HG02798 (cell line): ENCODE data around the gene PRC1.
"Not testable (repeated sequence)": the region's sequence is repeated elsewhere in the genome, so short reads cannot be mapped to it uniquely, and the experiment has no call there.

Experiments
- ATAC-seq: cut with Tn5 transposase; IDR thresholded peaks from one replicate; pipeline ENCODE4 v1.9.1; 2021; ENCODE audit warnings: mild to moderate bottlenecking; ENCODE audit not compliant: unreplicated experiment, poor library complexity

PRC1 gene

GRCh38 chr15:90994417-90995311 lies at the start of gene PRC1:
Gene PRC1 (minus strand): TSS chr15:90994535. CDS start chr15:90994417, 118 bp downstream.
- ATAC-seq = peak; percentile 98

- ATAC-seq = no peak
Observed at GRCh38 chr15:91043202-91043874, 49.0 kb upstream of the PRC1 start.

- no peak for ATAC-seq
Observed at GRCh38 chr15:91040856-91041255, 46.5 kb upstream of the PRC1 start.

DNA sequence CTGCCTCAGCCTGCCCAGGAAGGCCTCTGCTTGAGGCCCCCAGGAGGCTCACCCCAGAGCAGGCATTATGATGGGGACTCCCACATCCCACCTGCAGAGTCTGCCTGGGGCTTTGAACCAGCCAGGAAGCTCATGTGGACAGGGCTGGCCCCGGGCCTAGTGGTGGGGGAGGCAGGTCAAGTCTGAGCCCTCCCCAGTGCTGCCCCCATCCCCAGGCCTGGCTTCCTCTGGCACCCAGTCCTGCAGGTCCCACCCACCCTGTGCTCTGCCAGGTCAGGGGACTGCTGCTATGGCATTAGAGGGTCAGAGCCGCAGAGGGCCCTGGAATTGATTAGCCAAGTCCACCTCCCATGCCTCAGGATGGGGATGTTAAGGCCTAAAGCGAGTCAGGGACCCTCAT lies 45.7 kb upstream of the PRC1 start:
- no peak for ATAC-seq

GRCh38 chr15:91032919-91033803 lies 38.8 kb upstream of the PRC1 start:
- ATAC-seq = no peak

- no peak for ATAC-seq
Observed at GRCh38 chr15:91031796-91032195, 37.5 kb upstream of the PRC1 start.

GRCh38 chr15:91027677-91028076 lies 33.3 kb upstream of the PRC1 start:
- ATAC-seq = no peak

- ATAC-seq = no peak
Observed at GRCh38 chr15:91023720-91024119, 29.4 kb upstream of the PRC1 start.

GRCh38 chr15:91022832-91023129 lies 28.4 kb upstream of the PRC1 start:
- ATAC-seq = no peak

DNA sequence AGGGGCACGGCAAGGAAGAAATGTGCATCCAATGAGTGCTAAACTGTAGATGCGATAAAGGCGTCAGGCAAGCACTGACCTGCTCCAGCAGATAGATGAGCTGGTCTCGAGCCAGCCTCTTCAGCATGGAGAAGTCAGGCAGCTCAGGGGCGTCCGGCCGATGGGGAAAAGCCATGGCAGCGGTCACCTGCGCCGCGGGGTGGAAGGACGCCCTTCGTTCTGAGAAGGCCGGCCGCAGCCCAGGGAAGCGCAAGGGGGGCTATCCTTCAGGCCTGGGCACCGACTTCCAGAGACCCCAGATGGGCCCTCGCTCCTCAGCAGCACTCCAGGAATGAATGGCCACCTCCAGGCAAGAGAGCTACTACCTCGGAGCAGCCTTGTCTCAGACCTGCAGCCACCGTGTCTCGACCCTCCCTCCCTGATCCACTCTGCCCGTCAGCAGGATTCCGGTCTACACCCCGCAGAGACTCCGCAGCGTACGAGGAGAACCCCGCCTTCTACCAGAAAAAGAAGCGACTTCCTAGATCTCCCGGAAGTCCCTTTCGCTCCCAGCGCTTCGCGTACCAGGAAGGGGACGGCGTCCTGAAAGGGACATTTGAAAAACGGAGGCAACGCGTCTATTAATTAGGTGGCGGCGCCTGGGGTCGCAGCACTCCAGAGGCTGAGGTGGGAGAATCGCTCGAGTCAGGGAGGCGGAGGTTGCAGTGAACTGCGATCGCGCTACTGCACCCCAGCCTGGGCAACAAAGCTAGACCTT lies 27.9 kb upstream of the PRC1 start, which contains the start of gene VPS33B:
Gene VPS33B, minus strand, starts transcription at position 520 of the 757 bp plus-strand sequence. Its CDS starts 345 bp downstream, at position 175.
- peak; percentile 81 for ATAC-seq

DNA sequence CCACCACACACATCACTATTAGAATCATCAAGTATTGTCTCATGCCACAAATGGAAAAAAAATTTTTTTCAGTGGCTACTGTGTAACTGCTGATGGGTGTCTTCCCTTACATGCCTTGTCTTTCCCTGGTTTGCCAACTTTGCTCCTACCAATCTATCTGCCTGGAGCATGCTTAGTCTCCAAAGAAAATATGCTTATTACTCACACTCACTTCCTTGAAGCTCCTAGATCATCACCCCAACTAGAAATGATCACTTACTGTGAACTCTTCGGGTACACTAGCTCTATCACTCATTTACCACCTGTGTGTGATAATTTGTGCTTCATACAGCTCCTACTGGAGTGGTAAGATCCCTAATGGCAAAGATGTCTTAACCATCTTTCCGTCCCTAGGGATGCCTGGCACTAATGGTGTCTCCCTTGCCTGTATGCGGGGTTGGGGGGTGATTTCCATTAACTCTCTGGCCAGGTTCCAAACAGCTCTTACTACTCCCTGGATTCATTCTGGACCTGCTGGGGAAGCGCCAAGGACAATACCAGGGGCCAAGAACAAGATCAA lies 27.3 kb upstream of the PRC1 start:
- no peak for ATAC-seq

GRCh38 chr15:91018158-91018557 lies 23.8 kb upstream of the PRC1 start:
- ATAC-seq = no peak

DNA sequence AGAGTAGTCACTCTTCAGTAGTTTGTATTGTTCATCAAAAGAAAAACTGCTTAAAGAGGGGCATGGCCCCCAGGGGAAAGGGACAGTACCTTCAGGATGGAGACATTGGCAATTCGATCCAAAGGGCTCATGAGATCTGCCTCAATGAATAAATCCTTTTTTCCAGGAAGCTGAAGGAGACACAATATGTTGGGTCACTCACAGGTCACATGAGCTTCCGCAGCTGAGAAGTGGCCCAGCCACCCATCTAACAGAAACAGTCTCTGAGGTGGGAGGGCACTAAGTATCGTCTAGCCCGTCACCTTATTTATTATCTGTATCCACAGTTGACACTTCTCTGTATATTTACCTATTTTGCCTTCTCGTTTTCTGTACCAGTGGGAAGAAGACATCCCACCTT lies 23.4 kb upstream of the PRC1 start:
- no peak for ATAC-seq

DNA sequence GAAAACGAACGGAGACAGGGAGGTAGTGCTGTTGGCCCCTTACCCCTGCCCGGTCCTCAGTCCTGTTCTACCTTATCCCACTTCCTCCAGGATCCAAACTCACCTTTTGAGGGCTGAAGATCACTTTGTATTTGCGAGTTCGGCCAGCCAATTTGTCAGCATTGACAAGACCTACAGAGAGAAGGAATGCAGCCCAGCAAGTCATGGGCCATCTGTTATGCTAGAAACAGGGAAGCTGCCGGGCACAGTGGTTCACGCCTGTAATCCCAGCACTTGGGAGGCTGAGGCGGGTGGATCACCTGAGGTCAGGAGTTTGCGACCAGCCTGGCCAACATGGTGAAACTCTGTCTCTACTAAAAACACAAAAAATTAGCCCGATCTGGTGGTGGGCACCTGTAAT lies 19.4 kb upstream of the PRC1 start:
- not testable (repeated sequence) for ATAC-seq

DNA sequence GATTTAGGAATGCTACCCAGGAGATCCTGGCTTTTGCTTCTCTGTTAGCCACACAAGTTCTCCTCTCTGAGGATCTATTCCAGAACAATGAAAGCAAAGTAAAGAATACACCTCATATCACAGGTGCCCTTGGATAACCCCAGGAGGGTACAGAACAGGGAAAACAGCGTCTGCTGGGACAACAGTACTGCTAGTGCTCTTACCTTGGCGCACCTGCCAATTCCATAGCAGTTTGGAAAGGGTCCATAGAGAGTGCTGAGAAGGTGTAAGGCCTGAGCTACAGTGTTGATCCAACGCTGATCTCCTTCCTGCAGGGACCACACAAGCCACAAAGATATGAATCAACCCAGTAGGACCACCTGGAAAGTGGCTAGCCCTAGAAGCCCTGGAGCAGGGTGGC lies 12.9 kb upstream of the PRC1 start:
- no peak for ATAC-seq

DNA sequence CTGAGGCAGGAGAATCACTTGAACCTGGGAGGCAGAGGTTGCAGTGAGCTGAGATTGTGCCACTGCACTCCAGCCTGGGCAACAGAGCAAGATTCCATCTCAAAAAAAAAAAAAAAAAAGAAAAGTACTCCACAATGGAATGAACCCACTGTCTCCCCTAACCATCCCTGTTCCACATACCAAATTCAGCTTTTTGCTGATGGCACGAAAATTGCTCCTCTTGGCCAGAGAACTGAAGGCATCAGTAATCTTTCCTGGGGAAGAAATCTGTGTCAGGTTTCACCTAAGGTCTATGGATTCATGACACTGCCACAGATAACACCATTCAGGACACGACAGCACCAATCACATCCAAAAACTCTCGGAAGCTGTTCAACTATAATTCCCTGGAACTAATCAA lies 6.9 kb upstream of the PRC1 start:
- ATAC-seq = no peak

DNA sequence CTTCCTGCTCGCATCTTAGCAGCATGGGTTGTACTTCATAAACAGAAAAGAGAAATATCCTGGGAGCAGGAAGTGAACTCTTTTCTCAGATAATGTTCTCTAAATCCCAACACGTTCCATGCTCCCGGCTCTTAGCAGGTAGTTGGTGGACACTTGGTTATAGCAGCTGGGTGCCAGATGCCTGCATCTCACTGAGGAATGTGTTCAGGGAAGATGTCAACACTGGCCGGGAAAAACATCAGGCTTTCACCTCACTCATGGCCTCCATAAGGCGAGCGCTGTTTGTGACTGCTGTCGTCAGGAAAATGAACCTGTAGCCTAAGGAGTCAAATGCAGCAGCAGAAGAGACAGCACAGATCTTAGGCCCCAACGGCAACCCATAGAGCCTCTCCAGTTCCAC lies 4.4 kb upstream of the PRC1 start:
- no peak for ATAC-seq

DNA sequence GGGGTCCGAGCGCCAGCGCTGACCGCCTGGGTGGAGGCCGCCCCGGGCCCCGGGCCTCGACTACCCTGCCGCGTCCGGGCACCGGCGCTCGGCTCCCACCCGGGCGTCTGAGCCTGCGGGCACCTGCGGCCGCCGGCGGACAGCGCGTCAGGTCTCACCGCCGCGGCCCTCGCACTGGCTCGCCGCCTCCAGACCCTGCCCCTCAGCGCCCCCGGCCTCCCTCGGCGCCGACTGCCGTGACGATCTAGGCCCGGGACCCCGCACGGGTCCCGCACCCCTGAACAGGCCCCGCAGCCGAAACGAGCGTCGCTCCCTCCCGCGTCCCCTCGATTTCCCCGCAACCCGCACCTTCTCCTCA lies 297 bp downstream of the PRC1 start:
- peak; percentile 17 for ATAC-seq

- ATAC-seq = no peak
Observed at GRCh38 chr15:90991587-90992285, 2.6 kb downstream of the PRC1 start.
